ENCODE data around the gene HSD17B1. TPM values are rescaled to one million over a fixed set of nuclear protein-coding genes. Genes with fewer than 3 reads are reported as not detected.

Gene HSD17B1
- total and polyA plus RNA-seq, 2 experiments from 2014 or later = 2.3 to 3.0 TPM

- no peak overlapping the region for H3K4me2 ChIP-seq (ENCODE audit: unreplicated experiment)
- H3K9me3 ChIP-seq (ENCODE audit: low read depth) = no peaks in the 10 kb centered on the region
- no peak for DNase-seq
- H3K36me3 ChIP-seq (ENCODE audit: low read depth) = no peaks in the 10 kb centered on the region
- no peak overlapping the region for H3K27ac ChIP-seq
- H3K4me1 ChIP-seq (ENCODE audit: insufficient read depth) = peaks cover 24% of the 10 kb centered on the region
- in situ Hi-C loops (cut with MboI) = no loop called here
- WGBS, 2 experiments (ENCODE audit: low coverage in 1 of 2, low lambda C conversion rate in 2 of 2, missing lambda C conversion rate in 2 of 2) = 82 to 91% methylated on average over 6 of the region's 6 CpGs
- no peaks in the 10 kb centered on the region for H3K27me3 ChIP-seq (replicated peaks; ENCODE audit: insufficient read depth)
- H4K20me1 ChIP-seq (ENCODE audit: insufficient read depth) = no peaks in the 10 kb centered on the region
- H3K79me2 ChIP-seq (ENCODE audit: insufficient read depth) = peaks cover 43% of the 10 kb centered on the region
- H3K9ac ChIP-seq = no peak overlapping the region
- H3K4me3 ChIP-seq = no peak overlapping the region
- H3F3A ChIP-seq (ENCODE audit: insufficient read depth) = peaks cover 12% of the 10 kb centered on the region; the same call in 1 of the 2 replicates
- no peaks in the 10 kb centered on the region for H3K9me2 ChIP-seq (ENCODE audit: insufficient read depth)
- H2AFZ ChIP-seq = no peak overlapping the region
- TF ChIP-seq EZH2phosphoT487 (IDR thresholded peaks at IDR 0.05; ENCODE audit: insufficient read depth, low read depth) (no peak), EZH2 (IDR thresholded peaks at IDR 0.05; ENCODE audit: insufficient read depth, poor library complexity, severe bottlenecking) (no peak)
Observed at GRCh38 chr17:42559075-42559474, 6.4 kb downstream of the HSD17B1 start.

DNA sequence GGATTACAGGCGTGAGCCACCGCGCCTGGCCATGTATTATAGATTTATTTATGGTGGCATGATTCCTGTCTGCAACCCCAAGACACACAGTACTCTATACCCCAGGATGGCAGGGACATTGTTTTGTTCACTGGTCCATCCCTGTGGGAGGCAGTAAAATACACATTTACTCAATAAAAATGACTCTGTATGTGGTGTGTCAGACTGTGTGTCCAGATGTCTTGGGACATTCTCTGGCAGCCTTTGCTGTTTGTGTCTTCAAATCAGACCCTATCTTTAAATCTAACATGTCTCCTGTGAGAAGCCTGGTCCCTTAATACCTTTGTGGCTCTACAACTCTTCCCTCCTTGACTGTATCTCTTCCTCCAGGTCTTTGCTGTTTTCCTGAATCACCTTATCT lies 7.5 kb downstream of the HSD17B1 start:
- no peak for TF ChIP-seq EZH2phosphoT487 (IDR thresholded peaks at IDR 0.05; ENCODE audit: insufficient read depth, low read depth)
- TF ChIP-seq EZH2 (IDR thresholded peaks at IDR 0.05; ENCODE audit: insufficient read depth, poor library complexity, severe bottlenecking) = no peak
- Histone ChIP-seq H3K4me2 (ENCODE audit: unreplicated experiment) (no peak overlapping the region), H3K79me2 (ENCODE audit: insufficient read depth) (peaks cover 43% of the 10 kb centered on the region), H3K9ac (peak overlapping the region; percentile 20; the same call in 1 of the 2 replicates), H3K9me2 (ENCODE audit: insufficient read depth) (no peaks in the 10 kb centered on the region), H3K4me3 (no peak overlapping the region), H3K36me3 (ENCODE audit: low read depth) (peaks cover 6% of the 10 kb centered on the region; the same call in 1 of the 2 replicates), H3K27ac (no peak overlapping the region), H4K20me1 (ENCODE audit: insufficient read depth) (no peaks in the 10 kb centered on the region), H3K9me3 (ENCODE audit: low read depth) (no peaks in the 10 kb centered on the region), H3F3A (ENCODE audit: insufficient read depth) (peaks cover 12% of the 10 kb centered on the region; the same call in 1 of the 2 replicates), H2AFZ (no peak overlapping the region), H3K27me3 (replicated peaks; ENCODE audit: insufficient read depth) (no peaks in the 10 kb centered on the region), H3K4me1 (ENCODE audit: insufficient read depth) (peaks cover 22% of the 10 kb centered on the region)
- 85 to 88% methylated on average over 3 of the region's 3 CpGs for WGBS, 2 experiments (ENCODE audit: low coverage in 1 of 2, low lambda C conversion rate in 2 of 2, missing lambda C conversion rate in 2 of 2)
- peak; percentile 40 for DNase-seq
- in situ Hi-C loops (cut with MboI) = no loop called here

- Histone ChIP-seq H3K9me3 (ENCODE audit: low read depth) (no peaks in the 10 kb centered on the region), H4K20me1 (ENCODE audit: insufficient read depth) (no peaks in the 10 kb centered on the region), H3K4me3 (peak within 1 kb of the TSS; percentile 92), H3K9ac (peak within 1 kb of the TSS; percentile 93), H3K9me2 (ENCODE audit: insufficient read depth) (no peaks in the 10 kb centered on the region), H3K36me3 (ENCODE audit: low read depth) (peaks cover 6% of the 10 kb centered on the region; the same call in 1 of the 2 replicates), H3F3A (ENCODE audit: insufficient read depth) (peaks cover 12% of the 10 kb centered on the region; the same call in 1 of the 2 replicates), H3K4me1 (ENCODE audit: insufficient read depth) (peaks cover 20% of the 10 kb centered on the region), H3K4me2 (ENCODE audit: unreplicated experiment) (peak within 1 kb of the TSS; percentile 91), H3K27me3 (replicated peaks; ENCODE audit: insufficient read depth) (no peaks in the 10 kb centered on the region), H3K27ac (peak within 1 kb of the TSS; percentile 86), H2AFZ (peak within 1 kb of the TSS; percentile 92), H3K79me2 (ENCODE audit: insufficient read depth) (peaks cover 35% of the 10 kb centered on the region)
- DNase-seq = peak; percentile 98
- in situ Hi-C loops (cut with MboI) = no loop called here
- 0 to 1% methylated on average over 26 of the region's 26 CpGs for WGBS, 2 experiments (ENCODE audit: low coverage in 1 of 2, low lambda C conversion rate in 2 of 2, missing lambda C conversion rate in 2 of 2)
- TF ChIP-seq EZH2phosphoT487 (IDR thresholded peaks at IDR 0.05; ENCODE audit: insufficient read depth, low read depth) = no peak
- no peak for TF ChIP-seq EZH2 (IDR thresholded peaks at IDR 0.05; ENCODE audit: insufficient read depth, poor library complexity, severe bottlenecking)
Observed at GRCh38 chr17:42561897-42562387, 9.2 kb downstream of the HSD17B1 start, which contains the start of gene COASY. TSS of gene COASY (plus strand) at chr17:42562148. CDS start at chr17:42562623, 475 bp downstream.

- Histone ChIP-seq H3K27me3 (replicated peaks; ENCODE audit: insufficient read depth) (no peaks in the 10 kb centered on the region), H3K9me2 (ENCODE audit: insufficient read depth) (no peaks in the 10 kb centered on the region), H3K27ac (peak overlapping the region; percentile 86), H2AFZ (peak overlapping the region; percentile 92), H3K4me2 (ENCODE audit: unreplicated experiment) (peak overlapping the region; percentile 91), H3K9me3 (ENCODE audit: low read depth) (no peaks in the 10 kb centered on the region), H3F3A (ENCODE audit: insufficient read depth) (peaks cover 12% of the 10 kb centered on the region; the same call in 1 of the 2 replicates), H3K36me3 (ENCODE audit: low read depth) (peaks cover 6% of the 10 kb centered on the region; the same call in 1 of the 2 replicates), H4K20me1 (ENCODE audit: insufficient read depth) (no peaks in the 10 kb centered on the region), H3K4me3 (peak overlapping the region; percentile 92), H3K9ac (peak overlapping the region; percentile 93), H3K4me1 (ENCODE audit: insufficient read depth) (peaks cover 20% of the 10 kb centered on the region), H3K79me2 (ENCODE audit: insufficient read depth) (peaks cover 41% of the 10 kb centered on the region)
- 12% methylated on average over 37 to 42 of the region's 48 CpGs for WGBS, 2 experiments (ENCODE audit: low coverage in 1 of 2, low lambda C conversion rate in 2 of 2, missing lambda C conversion rate in 2 of 2)
- DNase-seq = peak; percentile 65
- no peak for TF ChIP-seq EZH2 (IDR thresholded peaks at IDR 0.05; ENCODE audit: insufficient read depth, poor library complexity, severe bottlenecking)
- TF ChIP-seq EZH2phosphoT487 (IDR thresholded peaks at IDR 0.05; ENCODE audit: insufficient read depth, low read depth) = no peak
- in situ Hi-C loops (cut with MboI) = no loop called here
Observed at GRCh38 chr17:42562388-42563142, 9.8 kb downstream of the HSD17B1 start.
